ENCODE data around the gene SUPT20H. TPM values are rescaled to one million over a fixed set of nuclear protein-coding genes. Genes with fewer than 3 reads are reported as not detected.

Gene SUPT20H
- total and polyA plus RNA-seq, 10 of the 15 experiments (the other 5 are each of a cell fraction or from before 2014, with no cell fraction given), result 12.3 to 69.8 (median 47.5) TPM

GRCh38 chr13:37023871-37024270, 35.6 kb downstream of the SUPT20H start:
- ChIA-PET POLR2A (no interaction called here), RAD21 (ENCODE audit: unreplicated experiment) (no interaction called here), CTCF (interaction anchor here (0.7 to 1.4 kb wide), 4 partner anchors 9 to 43 kb away, joined by 3 to 4 read pairs (median 3); no protein-coding TSS in a partner anchor), SMC1A (ENCODE audit: uncharacterized antibody, unreplicated experiment) (interaction anchor here (0.6 to 1.5 kb wide), 4 partner anchors 11 to 33 kb away, joined by 3 to 10 read pairs (median 3); no protein-coding TSS in a partner anchor)
- Histone ChIP-seq H2AFZ (ENCODE audit: control insufficient read depth, low read depth, low read length) (no peak overlapping the region), H3K27ac (ENCODE audit: control insufficient read depth, insufficient read depth) (no peak overlapping the region), H3K36me3 (ENCODE audit: control insufficient read depth in 2 of 2, insufficient read depth in 2 of 2, low read length in 1 of 2) (peaks cover 3 to 6% of the 10 kb centered on the region in 2 experiments; a peak in 3 of 4 replicates), H3K9ac (ENCODE audit: control insufficient read depth, insufficient read depth, low read length) (no peak overlapping the region), H3K79me2 (ENCODE audit: control insufficient read depth, insufficient read depth, low read length) (no peaks in the 10 kb centered on the region), H3K4me1 (ENCODE audit: control insufficient read depth, insufficient read depth, low read length) (no peaks in the 10 kb centered on the region), H3K4me3 (no peak overlapping the region), H4K20me1 (ENCODE audit: control insufficient read depth, insufficient read depth) (no peaks in the 10 kb centered on the region), H3K4me2 (ENCODE audit: control insufficient read depth, insufficient read depth) (no peak overlapping the region), H3K9me3 (replicated peaks; ENCODE audit: control insufficient read depth, insufficient read depth, low read length) (no peaks in the 10 kb centered on the region), H3K27me3 (replicated peaks in 1 of 2; ENCODE audit: control insufficient read depth in 2 of 2, insufficient read depth in 2 of 2, low read length in 1 of 2) (no peaks in the 10 kb centered on the region)
- no peak for FAIRE-seq
- DNase-seq (ENCODE audit: low read depth, low spot score), result no peak
- no peak for TF ChIP-seq NFYA (IDR thresholded peaks at IDR 0.05; ENCODE audit: borderline replicate concordance, low read depth, low read length)
- TF ChIP-seq, protein P1, sequence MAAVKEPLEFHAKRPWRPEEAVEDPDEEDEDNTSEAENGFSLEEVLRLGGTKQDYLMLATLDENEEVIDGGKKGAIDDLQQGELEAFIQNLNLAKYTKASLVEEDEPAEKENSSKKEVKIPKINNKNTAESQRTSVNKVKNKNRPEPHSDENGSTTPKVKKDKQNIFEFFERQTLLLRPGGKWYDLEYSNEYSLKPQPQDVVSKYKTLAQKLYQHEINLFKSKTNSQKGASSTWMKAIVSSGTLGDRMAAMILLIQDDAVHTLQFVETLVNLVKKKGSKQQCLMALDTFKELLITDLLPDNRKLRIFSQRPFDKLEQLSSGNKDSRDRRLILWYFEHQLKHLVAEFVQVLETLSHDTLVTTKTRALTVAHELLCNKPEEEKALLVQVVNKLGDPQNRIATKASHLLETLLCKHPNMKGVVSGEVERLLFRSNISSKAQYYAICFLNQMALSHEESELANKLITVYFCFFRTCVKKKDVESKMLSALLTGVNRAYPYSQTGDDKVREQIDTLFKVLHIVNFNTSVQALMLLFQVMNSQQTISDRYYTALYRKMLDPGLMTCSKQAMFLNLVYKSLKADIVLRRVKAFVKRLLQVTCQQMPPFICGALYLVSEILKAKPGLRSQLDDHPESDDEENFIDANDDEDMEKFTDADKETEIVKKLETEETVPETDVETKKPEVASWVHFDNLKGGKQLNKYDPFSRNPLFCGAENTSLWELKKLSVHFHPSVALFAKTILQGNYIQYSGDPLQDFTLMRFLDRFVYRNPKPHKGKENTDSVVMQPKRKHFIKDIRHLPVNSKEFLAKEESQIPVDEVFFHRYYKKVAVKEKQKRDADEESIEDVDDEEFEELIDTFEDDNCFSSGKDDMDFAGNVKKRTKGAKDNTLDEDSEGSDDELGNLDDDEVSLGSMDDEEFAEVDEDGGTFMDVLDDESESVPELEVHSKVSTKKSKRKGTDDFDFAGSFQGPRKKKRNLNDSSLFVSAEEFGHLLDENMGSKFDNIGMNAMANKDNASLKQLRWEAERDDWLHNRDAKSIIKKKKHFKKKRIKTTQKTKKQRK (IDR thresholded peaks at IDR 0.05; ENCODE audit: low read depth, low read length), result no peak
- no peak for TF ChIP-seq ATF7 (IDR thresholded peaks at IDR 0.05; ENCODE audit: low read depth)
- TF ChIP-seq, protein P2, sequence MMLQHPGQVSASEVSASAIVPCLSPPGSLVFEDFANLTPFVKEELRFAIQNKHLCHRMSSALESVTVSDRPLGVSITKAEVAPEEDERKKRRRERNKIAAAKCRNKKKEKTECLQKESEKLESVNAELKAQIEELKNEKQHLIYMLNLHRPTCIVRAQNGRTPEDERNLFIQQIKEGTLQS (IDR thresholded peaks at IDR 0.05; ENCODE audit: borderline replicate concordance, extremely low read depth, low read depth, low read length), result no peak
- no peak for TF ChIP-seq CEBPB (IDR thresholded peaks at IDR 0.05; ENCODE audit: borderline replicate concordance in 1 of 2, low read depth in 2 of 2, low read length in 2 of 2)
- TF ChIP-seq, protein P3, sequence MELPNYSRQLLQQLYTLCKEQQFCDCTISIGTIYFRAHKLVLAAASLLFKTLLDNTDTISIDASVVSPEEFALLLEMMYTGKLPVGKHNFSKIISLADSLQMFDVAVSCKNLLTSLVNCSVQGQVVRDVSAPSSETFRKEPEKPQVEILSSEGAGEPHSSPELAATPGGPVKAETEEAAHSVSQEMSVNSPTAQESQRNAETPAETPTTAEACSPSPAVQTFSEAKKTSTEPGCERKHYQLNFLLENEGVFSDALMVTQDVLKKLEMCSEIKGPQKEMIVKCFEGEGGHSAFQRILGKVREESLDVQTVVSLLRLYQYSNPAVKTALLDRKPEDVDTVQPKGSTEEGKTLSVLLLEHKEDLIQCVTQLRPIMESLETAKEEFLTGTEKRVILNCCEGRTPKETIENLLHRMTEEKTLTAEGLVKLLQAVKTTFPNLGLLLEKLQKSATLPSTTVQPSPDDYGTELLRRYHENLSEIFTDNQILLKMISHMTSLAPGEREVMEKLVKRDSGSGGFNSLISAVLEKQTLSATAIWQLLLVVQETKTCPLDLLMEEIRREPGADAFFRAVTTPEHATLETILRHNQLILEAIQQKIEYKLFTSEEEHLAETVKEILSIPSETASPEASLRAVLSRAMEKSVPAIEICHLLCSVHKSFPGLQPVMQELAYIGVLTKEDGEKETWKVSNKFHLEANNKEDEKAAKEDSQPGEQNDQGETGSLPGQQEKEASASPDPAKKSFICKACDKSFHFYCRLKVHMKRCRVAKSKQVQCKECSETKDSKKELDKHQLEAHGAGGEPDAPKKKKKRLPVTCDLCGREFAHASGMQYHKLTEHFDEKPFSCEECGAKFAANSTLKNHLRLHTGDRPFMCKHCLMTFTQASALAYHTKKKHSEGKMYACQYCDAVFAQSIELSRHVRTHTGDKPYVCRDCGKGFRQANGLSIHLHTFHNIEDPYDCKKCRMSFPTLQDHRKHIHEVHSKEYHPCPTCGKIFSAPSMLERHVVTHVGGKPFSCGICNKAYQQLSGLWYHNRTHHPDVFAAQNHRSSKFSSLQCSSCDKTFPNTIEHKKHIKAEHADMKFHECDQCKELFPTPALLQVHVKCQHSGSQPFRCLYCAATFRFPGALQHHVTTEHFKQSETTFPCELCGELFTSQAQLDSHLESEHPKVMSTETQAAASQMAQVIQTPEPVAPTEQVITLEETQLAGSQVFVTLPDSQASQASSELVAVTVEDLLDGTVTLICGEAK (IDR thresholded peaks at IDR 0.05; ENCODE audit: borderline replicate concordance), result no peak
- TF ChIP-seq TBL1XR1 (IDR thresholded peaks at IDR 0.05; ENCODE audit: low read depth, low read length), result no peak
- TF ChIP-seq ZSCAN29 (IDR thresholded peaks at IDR 0.05), result no peak
- no peak for TF ChIP-seq MXI1 (IDR thresholded peaks at IDR 0.05; ENCODE audit: low read depth, low read length)
- no TSS peak for BruUV-seq (replicated peaks)
- 95% methylated on average over 1 of the region's 1 CpG for WGBS (ENCODE audit: insufficient coverage, insufficient replicate concordance, low lambda C conversion rate, missing lambda C conversion rate)
- in situ Hi-C loops (cut with MboI) (no loop called here), intact Hi-C loops (cut with micrococcal nuclease; ENCODE audit: unreplicated experiment) (no loop called here)
- ATAC-seq, result no peak

All from GM12878 (cell line).